HG02970 (cell line): ENCODE measurements around the gene ABHD15.

Experiments
- ATAC-seq: cut with Tn5 transposase; IDR thresholded peaks from one replicate; pipeline ENCODE4 v1.9.1; 2021; ENCODE audit warnings: mild to moderate bottlenecking, moderate library complexity, moderate number of reproducible peaks; ENCODE audit not compliant: unreplicated experiment, low FRiP score

The ABHD15 gene

DNA sequence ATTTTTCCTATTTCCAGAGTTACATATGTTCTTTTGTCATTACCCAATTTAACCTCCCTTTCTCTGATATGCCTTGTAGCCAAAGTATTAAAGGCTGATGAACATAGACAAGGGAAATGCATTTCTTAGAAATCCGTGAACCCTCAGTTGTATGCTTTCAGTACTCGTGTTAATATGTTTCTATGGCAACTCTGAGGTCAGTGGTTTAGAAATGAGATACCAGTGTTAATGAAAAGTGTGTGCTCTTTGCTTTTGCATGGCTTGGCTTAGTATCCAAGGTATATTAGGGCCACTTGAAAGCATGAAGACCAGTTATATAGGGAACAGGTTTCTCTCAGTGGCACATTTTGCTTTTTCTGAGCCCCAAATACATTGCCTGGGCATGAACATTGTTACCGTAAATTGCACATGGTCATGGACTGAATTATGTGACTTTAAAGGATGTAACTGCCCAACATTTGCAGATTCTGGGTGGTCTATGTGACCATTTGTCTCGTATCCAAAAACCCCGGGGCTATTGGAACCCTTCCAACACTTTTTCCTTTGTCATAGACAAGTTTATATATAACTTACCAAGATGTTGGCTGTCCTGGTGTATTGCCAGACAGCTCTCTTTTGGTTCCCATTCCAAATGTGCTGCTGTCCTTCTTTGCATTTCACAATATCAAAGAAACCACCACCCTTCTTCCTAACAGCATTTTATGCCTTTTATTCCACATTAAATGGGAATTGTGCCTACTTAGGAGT is 17.5 kb downstream of the ABHD15 start:
- ATAC-seq, result no peak

DNA sequence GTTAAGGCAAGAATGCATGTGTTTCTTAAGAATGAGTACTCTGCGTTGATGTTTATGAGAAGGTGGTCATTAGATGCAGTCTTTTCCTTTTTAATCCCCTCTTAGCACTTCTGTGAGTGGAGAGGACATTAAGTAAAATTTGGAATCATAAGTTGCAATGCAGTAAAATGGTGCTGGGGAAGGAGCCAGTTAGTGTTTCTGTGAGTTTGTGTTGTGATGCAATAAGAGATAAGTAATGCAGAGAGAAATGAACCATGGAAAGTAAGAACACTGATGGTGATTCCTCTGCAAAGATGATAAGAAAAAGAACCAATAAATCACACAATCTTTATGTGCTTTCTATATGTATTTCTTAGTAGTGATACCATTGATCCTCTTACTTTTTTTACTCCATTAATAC is 20.0 kb downstream of the ABHD15 start:
- ATAC-seq, result no peak

DNA sequence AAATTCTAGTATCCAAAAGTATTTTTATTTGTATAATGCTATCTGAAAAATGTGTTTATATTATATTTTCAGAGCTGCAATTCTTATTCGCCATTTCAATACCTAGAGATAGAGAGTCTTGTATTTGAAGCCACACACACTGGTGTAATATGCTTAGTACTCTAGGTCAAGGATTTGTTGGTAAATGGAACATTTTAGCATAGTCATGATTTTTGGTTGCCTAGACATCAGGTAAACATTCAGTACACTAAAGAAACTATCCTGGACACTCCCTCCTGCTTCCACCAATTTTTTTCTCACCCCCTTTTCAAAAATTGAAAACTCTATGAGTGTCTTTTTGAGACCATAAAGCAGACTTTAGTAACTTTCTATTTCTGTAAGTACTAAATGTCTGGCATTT is 20.8 kb downstream of the ABHD15 start:
- ATAC-seq, result no peak

DNA sequence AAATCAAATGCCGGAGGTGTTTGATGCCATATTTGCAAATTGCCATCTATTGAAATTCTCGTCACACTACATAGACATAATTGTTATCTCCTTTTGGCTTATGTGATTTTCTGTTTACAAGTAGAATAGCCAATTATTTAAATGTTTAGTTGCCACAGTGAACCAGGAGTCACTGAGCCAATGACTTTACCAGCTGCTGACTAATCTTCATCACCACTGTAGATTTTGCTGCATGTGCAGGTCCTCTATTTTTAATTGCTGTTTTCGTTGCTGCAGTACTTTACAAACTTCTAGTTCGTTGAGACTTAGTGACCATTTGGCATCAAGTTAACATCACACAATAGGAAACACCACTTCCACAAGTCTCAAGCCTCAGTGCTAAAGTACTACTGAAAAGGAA is 22.8 kb downstream of the ABHD15 start:
- no peak for ATAC-seq

DNA sequence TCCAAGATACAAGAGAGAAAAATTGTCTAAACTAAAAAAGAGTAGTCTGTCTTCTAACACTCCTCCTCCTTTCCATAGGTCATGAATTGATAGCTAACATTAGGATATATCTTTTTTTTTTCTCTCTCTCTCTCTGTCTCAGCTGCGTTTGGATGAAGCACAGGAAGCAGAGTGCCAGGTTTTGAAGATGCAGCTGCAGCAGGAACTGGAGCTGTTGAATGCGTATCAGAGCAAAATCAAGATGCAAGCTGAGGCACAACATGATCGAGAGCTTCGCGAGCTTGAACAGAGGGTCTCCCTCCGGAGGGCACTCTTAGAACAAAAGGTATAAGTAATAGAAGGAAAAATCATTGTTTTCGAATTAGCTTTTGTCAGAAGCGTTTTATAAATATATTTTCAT is 32.9 kb downstream of the ABHD15 start:
- ATAC-seq, result no peak

DNA sequence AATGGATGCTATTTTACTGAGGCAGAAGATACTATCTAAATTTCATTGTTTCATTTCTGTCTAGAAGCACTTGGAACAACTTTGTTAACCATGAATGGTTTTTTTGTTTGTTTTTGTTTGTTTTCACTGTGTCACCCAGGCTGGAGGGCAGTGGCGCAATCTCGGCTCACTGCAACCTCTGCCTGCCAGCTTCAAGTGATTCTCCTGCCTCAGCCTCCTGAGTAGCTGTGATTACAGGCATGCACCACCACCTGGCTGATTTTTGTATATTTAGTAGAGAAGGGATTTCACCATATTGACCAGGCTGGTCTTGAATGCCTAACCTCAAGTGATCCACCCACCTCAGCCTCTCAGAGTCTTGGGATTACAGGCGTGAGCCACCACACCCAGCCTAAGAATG is 40.5 kb downstream of the ABHD15 start:
- ATAC-seq, result no peak

DNA sequence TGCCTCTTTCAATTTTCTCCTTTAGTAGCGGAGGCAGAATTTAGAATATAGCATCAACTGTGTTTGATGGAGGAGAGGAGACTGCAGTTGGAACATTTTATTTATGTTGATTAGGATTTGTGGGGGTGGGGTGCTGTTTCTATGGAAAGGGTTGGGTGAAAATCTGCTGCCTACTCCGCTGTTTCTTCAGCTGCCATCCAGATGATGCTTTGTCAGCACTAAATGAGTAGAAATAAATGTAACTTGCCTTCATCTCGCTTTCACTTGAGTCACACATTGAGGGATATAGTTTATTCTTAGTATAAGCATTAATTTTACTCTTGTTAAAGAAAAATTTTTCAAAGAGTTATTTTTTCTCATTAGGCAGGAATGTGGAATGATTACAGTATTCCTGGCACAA is 42.1 kb downstream of the ABHD15 start:
- ATAC-seq, result no peak

DNA sequence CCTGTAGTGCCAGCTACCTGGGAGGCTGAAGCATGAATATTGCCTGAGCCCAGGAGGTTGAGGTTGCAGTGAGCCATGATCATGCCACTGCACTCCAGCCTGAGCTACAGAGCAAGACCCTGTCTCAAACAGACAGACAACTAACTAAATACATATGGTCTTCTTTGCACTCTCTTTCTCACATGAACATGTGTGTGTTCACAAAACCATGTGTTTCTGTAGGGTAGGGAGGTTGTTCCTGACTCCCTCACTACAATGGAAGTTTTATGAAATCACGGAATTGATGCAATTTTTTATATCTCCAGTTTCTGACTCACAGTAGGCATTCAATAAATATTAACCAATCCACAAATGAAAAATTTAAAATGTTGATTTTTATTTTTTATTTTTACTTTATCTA is 48.5 kb downstream of the ABHD15 start:
- ATAC-seq, result no peak

DNA sequence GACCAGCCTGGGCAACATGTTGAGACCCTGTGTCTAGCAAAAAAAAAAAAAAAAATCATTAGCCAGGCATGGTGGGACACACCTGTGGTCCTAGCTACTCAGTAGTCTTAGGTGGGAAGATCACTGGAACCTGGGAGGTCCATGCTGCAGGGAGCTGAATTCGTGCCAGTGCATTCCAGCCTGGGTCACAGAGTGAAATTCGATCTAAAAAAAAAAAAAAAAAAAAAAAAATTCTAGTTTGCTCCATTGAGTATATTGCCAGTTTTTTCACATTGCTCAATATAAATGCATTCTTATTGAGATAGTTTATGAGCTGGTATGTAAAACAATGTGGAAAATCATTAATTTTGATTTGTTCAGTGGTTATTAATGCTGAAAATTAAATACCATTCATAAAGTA is 52.0 kb downstream of the ABHD15 start:
- ATAC-seq, result no peak

DNA sequence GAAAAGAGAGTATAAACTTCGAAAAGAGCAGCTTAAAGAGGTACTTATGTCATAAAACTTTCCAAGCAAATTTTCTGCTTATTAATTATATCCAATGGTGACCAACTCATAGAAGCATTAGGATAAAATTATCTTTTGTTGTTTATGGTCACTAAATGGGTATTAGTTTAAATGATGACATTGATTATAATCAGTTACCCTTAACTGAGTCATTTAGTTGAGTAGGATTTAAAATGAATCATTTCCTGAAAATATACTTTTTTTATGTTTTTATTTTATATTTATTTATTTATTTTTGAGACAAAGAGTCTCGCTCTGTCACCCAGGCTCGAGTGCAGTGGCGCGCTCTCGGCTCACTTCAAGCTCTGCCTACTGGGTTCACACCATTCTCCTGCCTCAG is 55.9 kb downstream of the ABHD15 start:
- ATAC-seq, result no peak
